NB4 (cell line): ENCODE measurements around the gene NUDT8.

Experiments
- CTCF ChIP-seq: IDR thresholded peaks from one replicate; pipeline ENCODE4 v1.5.1; 2012; ENCODE audit warnings: low read depth, low read length
- MYC ChIP-seq: IDR thresholded peaks from 2 replicates; pipeline ENCODE4 v1.6.1; 2011; ENCODE audit warnings: low read depth, low read length
- POLR2A ChIP-seq: IDR thresholded peaks from 2 replicates; pipeline ENCODE4 v1.6.1; 2011; ENCODE audit warnings: mild to moderate bottlenecking; ENCODE audit not compliant: insufficient read length; ENCODE audit errors: extremely low read depth

- TF ChIP-seq CTCF (no peak), POLR2A (no peak), MYC (no peak)
These were observed 1.7 kb downstream of the NUDT8 start for GRCh38 chr11:67627812-67628624.
